ENCODE results near the gene LEKR1. TPM values are rescaled to one million over a fixed set of nuclear protein-coding genes. Genes with fewer than 3 reads are reported as not detected.

Gene LEKR1
- polyA plus RNA-seq, 1 donor from 2014 or later: 2.7 TPM

DNA sequence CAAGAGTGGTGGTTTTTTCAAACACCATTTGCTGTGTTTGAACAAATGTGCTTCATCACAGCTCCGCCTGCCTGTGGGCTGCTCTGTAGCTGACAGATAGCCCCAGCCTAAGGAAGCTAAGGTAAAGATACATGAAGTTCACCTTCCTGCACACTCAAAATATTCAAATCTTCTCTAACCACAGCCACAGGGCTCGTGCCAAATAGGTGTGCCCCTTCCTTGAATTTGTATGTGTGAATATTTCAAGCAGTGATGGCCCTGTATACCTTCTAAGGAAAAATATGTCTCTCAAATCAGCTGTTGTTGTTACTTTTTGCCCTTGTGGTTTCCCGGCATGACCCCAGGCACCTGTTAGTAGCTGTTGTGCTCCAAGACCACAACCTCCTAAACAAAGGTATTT lies 241.0 kb downstream of the LEKR1 start:
- no peaks in the 10 kb centered on the region for H3K36me3 ChIP-seq (ENCODE audit: insufficient read depth, low read length)
- H3K9me2 ChIP-seq (ENCODE audit: insufficient read depth, low read length): no peaks in the 10 kb centered on the region
- H4K20me1 ChIP-seq (ENCODE audit: insufficient read depth): no peaks in the 10 kb centered on the region
- H3K4me2 ChIP-seq (ENCODE audit: low read length): no peak overlapping the region
- H3K27me3 ChIP-seq (ENCODE audit: insufficient read depth, low read depth, low read length): no peaks in the 10 kb centered on the region
- no peak overlapping the region for H3K9ac ChIP-seq (ENCODE audit: low read length)
- no peaks in the 10 kb centered on the region for H3K9me3 ChIP-seq (ENCODE audit: low read length)
- H3K4me3 ChIP-seq (ENCODE audit: low read length): no peak overlapping the region
- H2AFZ ChIP-seq (ENCODE audit: low read depth, low read length): no peak overlapping the region
- H3K79me2 ChIP-seq (replicated peaks; ENCODE audit: insufficient read depth, low read length): no peaks in the 10 kb centered on the region
- no peak overlapping the region for H3K27ac ChIP-seq (ENCODE audit: low read length)
- TF ChIP-seq EP300 (conservative IDR thresholded peaks at IDR 0.05; ENCODE audit: poor library complexity, severe bottlenecking) (no peak), POLR2AphosphoS5 (IDR thresholded peaks at IDR 0.05) (no peak), MXI1 (conservative IDR thresholded peaks at IDR 0.05; ENCODE audit: poor library complexity, severe bottlenecking) (no peak), TAF1 (IDR thresholded peaks at IDR 0.05; ENCODE audit: low read depth) (no peak), CTCF (IDR thresholded peaks at IDR 0.05; ENCODE audit: poor library complexity, severe bottlenecking) (no peak), EZH2 (IDR thresholded peaks at IDR 0.05; ENCODE audit: borderline replicate concordance, insufficient read depth, low read length, poor library complexity, severe bottlenecking) (no peak), RAD21 (conservative IDR thresholded peaks at IDR 0.05) (no peak), SMC3 (conservative IDR thresholded peaks at IDR 0.05; ENCODE audit: poor library complexity) (no peak)
- TF ChIP-seq, protein P1, sequence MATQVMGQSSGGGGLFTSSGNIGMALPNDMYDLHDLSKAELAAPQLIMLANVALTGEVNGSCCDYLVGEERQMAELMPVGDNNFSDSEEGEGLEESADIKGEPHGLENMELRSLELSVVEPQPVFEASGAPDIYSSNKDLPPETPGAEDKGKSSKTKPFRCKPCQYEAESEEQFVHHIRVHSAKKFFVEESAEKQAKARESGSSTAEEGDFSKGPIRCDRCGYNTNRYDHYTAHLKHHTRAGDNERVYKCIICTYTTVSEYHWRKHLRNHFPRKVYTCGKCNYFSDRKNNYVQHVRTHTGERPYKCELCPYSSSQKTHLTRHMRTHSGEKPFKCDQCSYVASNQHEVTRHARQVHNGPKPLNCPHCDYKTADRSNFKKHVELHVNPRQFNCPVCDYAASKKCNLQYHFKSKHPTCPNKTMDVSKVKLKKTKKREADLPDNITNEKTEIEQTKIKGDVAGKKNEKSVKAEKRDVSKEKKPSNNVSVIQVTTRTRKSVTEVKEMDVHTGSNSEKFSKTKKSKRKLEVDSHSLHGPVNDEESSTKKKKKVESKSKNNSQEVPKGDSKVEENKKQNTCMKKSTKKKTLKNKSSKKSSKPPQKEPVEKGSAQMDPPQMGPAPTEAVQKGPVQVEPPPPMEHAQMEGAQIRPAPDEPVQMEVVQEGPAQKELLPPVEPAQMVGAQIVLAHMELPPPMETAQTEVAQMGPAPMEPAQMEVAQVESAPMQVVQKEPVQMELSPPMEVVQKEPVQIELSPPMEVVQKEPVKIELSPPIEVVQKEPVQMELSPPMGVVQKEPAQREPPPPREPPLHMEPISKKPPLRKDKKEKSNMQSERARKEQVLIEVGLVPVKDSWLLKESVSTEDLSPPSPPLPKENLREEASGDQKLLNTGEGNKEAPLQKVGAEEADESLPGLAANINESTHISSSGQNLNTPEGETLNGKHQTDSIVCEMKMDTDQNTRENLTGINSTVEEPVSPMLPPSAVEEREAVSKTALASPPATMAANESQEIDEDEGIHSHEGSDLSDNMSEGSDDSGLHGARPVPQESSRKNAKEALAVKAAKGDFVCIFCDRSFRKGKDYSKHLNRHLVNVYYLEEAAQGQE (IDR thresholded peaks at IDR 0.05; ENCODE audit: borderline replicate concordance): no peak
- no peaks in the 10 kb centered on the region for H3F3A ChIP-seq (ENCODE audit: insufficient read depth, low read length, poor library complexity, severe bottlenecking)

DNA sequence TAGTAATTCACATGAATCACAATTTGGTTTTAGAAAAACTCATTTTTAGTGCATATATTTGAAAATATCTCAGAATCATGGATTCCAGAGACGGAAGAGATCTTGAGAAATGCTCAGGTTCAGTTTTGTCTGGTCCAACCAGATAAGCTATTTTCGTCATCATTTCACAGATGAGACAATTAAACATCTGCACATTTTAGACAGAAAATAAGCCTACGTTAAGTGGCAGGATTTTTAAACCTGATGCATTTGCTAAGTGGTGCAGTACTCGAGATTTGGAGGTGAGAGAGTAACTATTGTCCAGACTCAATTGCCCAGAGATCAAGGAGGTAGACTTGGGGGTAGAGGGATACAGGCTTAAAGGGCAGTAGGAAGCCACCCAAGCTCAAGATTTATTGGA lies 243.3 kb downstream of the LEKR1 start:
- Histone ChIP-seq H3K36me3 (ENCODE audit: insufficient read depth, low read length) (no peaks in the 10 kb centered on the region), H3K4me3 (ENCODE audit: low read length) (no peak overlapping the region), H3K9me3 (ENCODE audit: low read length) (no peaks in the 10 kb centered on the region), H3K27me3 (ENCODE audit: insufficient read depth, low read depth, low read length) (no peaks in the 10 kb centered on the region), H4K20me1 (ENCODE audit: insufficient read depth) (no peaks in the 10 kb centered on the region), H3K4me2 (ENCODE audit: low read length) (no peak overlapping the region), H3K27ac (ENCODE audit: low read length) (no peak overlapping the region), H3K9me2 (ENCODE audit: insufficient read depth, low read length) (no peaks in the 10 kb centered on the region), H2AFZ (ENCODE audit: low read depth, low read length) (no peak overlapping the region), H3F3A (ENCODE audit: insufficient read depth, low read length, poor library complexity, severe bottlenecking) (no peaks in the 10 kb centered on the region), H3K79me2 (replicated peaks; ENCODE audit: insufficient read depth, low read length) (no peaks in the 10 kb centered on the region), H3K9ac (ENCODE audit: low read length) (no peak overlapping the region)
- TF ChIP-seq, protein P1 (IDR thresholded peaks at IDR 0.05; ENCODE audit: borderline replicate concordance): no peak
- no peak for TF ChIP-seq SMC3 (conservative IDR thresholded peaks at IDR 0.05; ENCODE audit: poor library complexity)
- TF ChIP-seq EP300 (conservative IDR thresholded peaks at IDR 0.05; ENCODE audit: poor library complexity, severe bottlenecking): no peak
- no peak for TF ChIP-seq EZH2 (IDR thresholded peaks at IDR 0.05; ENCODE audit: borderline replicate concordance, insufficient read depth, low read length, poor library complexity, severe bottlenecking)
- no peak for TF ChIP-seq TAF1 (IDR thresholded peaks at IDR 0.05; ENCODE audit: low read depth)
- no peak for TF ChIP-seq MXI1 (conservative IDR thresholded peaks at IDR 0.05; ENCODE audit: poor library complexity, severe bottlenecking)
- no peak for TF ChIP-seq POLR2AphosphoS5 (IDR thresholded peaks at IDR 0.05)
- no peak for TF ChIP-seq CTCF (IDR thresholded peaks at IDR 0.05; ENCODE audit: poor library complexity, severe bottlenecking)
- TF ChIP-seq RAD21 (conservative IDR thresholded peaks at IDR 0.05): no peak

Measured in neural cell (in vitro differentiated cells).